GM20431 (cell line): ENCODE measurements around the gene RANBP1.
"Not testable (repeated sequence)": the region's sequence is repeated elsewhere in the genome, so short reads cannot be mapped to it uniquely, and the experiment has no call there.

Source experiments
- in situ Hi-C: fragments of 300-500 bp; cut with MseI, MboI; formaldehyde crosslinking; loops from one replicate; pipeline ENCODE4 v1.15.0; 2020; ENCODE audit warnings: low sequenced_read_pairs; ENCODE audit not compliant: unreplicated experiment

RANBP1 gene

DNA sequence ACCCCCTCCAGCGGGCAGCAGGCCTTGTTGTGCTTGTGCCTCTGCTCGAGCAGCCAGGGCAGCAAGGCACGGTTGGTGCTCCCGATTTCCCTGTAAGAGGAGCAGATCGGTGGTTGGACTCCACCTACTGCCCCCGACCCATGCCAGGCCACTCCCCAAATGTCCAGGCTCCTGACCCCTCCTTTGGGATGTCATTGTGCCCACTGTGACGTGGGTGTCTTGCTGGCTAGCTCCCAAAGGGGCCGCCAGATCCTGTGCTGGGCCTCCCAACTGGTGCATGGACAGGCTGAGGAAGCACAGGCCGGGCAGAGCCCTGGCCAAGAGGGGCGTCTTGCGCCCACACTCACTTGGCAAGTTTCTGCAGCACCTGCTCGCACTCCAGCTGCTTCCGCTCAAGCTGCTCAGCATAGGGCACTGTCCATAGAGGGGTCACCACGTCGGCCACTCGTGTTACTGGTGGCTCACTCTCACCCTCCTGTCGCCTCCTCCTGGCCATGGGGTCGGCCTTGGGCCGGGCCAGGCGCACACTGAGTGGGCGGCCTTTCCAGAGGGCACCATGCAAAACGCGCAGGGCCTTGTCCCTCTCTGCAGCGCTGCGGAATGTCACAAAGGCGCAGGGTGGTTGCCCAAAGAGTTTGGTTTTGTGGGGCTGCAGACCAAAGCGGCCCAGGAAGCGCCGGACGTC lies at the start of gene RANBP1:
Gene RANBP1 (plus strand): TSS at position 414 of the 685 bp plus-strand sequence. CDS start 81 bp downstream, at position 495.
- in situ Hi-C loops, result no loop called here

GRCh38 chr22:20066617-20067383 lies 49.1 kb upstream of the RANBP1 start:
- in situ Hi-C loops, result no loop called here

DNA sequence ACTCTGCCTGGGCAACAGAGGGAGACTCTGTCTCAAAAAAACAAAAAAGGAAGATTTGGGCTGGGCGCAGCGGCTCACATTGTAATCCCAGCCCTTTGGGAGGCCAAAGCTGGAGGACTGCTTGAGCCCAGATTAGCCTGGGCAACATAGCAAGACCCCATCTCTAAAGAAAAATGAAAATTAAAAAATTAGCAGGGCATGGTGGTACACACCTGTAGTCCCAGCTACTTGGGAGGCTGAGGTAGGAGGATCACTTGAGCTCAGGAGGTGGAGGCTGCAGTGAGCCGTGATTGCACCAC lies 48.6 kb upstream of the RANBP1 start:
- in situ Hi-C loops, result not testable (repeated sequence)

- in situ Hi-C loops, result no loop called here
Observed at GRCh38 chr22:20068640-20069039, 47.3 kb upstream of the RANBP1 start.

GRCh38 chr22:20069331-20070042 lies 46.4 kb upstream of the RANBP1 start:
- in situ Hi-C loops, result no loop called here

GRCh38 chr22:20071524-20071972 lies 44.4 kb upstream of the RANBP1 start:
- in situ Hi-C loops, result no loop called here

DNA sequence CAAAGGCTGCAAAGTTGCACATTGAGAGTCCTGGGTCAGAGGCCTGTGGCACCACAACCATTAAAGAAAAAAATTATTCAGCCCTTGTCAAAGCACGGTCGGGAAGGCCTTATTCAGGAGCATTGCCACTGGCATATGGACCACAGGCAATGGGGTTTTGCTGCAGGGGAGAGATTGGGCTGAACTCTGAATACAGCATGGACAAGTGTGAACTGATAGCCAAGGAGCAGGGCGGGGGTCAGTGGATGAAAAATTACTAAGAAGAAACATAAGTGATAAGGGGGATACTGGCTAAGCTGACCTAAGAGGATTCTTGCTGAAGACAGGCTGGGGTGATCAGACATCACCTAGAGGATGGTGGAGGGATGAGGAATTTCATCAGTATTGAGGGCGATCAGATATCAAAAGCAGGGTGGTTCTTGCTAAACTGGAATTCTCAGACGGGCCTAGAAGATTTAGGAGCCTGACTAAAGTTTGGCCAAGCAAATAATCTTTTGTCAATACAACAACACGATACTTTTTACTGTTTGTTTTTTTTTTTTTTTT lies 39.2 kb upstream of the RANBP1 start:
- in situ Hi-C loops, result no loop called here

- in situ Hi-C loops, result no loop called here
Observed at GRCh38 chr22:20079745-20080444, 36.0 kb upstream of the RANBP1 start, which contains the start of gene DGCR8. DGCR8 (plus strand) TSS chr22:20080241; CDS start chr22:20085964, 5,723 bp downstream.

- in situ Hi-C loops, result no loop called here
Observed at GRCh38 chr22:20080445-20080775, 35.5 kb upstream of the RANBP1 start.

GRCh38 chr22:20080776-20081654 lies 34.9 kb upstream of the RANBP1 start:
- in situ Hi-C loops, result no loop called here

DNA sequence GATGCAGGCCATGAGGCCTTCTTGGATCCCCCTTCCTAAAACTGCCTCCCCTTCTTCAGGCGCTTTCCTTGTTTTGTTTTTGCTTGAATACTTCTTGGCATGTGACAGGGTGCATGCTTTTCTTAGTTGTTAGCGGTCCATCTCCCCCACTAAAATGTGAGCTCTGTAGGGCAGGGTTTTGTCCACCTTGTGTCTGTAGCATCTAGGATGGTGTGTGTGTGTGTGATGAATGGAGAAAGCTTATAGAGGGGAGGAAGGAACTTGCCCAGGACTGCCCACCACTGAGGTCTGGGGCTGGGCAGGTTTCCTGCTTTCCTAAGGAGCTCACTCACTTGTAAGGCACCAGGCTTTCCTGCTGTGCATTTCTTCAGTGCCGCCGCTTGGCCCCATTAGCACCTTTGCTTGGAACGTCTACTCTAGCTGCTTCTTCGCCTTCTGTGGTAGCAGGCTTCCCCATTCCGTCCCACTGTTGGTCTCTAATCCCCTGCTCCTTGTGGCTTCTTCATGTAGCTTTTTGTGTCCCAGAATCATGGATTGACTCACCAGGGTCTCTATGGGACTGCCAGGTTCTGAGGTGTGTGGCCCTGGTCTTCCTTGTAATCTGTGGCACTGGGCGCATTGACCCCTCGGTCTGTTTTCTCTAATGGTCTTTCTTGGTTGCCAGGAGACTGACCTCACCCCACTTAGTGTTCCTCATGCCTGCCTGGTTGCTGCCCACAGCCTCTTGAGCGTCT lies 32.6 kb upstream of the RANBP1 start:
- in situ Hi-C loops, result no loop called here

DNA sequence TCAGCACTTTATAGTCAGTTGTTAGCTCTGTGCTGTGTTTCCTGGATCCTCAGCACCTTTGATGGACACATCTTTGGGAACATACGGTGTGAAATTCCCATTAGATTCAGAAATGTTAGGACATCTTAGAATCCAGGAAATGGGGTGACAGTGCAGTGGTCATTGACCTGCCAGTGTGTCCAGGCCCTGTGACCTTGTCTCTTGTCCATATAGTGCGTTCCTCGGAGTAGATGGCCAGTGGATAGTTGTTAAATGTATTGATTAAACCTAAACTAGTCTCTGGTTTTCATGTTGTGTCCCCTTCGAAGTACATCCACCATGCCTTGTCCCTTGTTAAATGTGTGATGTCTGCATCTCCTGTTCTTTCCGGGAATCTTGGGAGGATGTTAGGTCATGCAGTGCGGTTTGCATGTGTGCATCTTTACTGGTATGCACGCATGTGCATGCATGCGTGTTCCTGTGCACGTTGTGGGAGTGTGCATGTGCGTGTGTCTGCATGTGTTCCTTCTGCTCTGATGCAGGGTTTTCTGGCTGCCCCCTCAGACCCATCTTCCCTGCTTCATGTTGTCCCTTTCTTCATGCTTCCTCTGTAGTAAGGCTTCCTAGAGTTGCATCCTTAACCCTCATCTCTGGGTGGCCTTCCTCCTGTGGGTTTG lies 31.9 kb upstream of the RANBP1 start:
- in situ Hi-C loops, result no loop called here

GRCh38 chr22:20084547-20085413 lies 31.1 kb upstream of the RANBP1 start:
- in situ Hi-C loops, result no loop called here

- in situ Hi-C loops, result no loop called here
Observed at GRCh38 chr22:20085651-20086050, 30.3 kb upstream of the RANBP1 start.

DNA sequence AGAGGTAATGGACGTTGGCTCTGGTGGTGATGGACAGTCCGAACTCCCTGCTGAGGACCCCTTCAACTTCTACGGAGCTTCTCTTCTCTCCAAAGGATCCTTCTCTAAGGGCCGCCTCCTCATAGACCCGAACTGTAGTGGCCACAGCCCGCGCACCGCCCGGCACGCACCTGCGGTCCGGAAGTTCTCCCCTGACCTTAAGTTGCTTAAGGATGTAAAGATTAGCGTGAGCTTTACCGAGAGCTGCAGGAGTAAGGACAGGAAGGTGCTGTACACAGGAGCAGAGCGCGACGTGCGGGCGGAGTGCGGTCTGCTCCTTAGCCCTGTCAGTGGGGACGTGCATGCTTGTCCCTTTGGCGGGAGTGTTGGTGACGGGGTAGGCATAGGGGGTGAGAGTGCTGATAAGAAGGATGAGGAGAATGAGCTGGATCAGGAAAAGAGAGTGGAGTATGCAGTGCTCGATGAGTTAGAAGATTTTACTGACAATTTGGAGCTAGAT lies 29.8 kb upstream of the RANBP1 start:
- in situ Hi-C loops, result no loop called here

DNA sequence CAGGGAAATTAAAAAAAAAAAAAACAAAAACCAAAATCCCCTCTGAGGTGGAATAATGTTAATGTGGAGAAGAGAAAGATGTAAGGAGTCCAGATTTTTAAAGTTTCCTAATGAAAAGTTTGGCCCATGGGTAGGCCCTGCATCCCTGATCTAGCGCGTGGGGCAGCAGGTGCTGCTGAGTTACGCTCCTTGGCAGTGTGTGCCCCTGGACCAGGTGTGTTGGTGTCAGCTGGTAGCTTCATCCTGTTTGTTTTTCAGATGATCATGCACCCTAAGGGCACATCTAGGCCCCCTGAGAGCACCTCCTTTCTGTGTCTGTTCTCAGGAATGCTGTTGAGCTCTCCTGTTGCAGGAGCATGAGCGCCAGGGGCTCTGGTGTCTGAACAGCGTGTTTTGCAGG lies 29.1 kb upstream of the RANBP1 start:
- in situ Hi-C loops, result no loop called here
